HCT116 (cell line): ENCODE data around the gene GYPE.

Source experiments
- CTCF ChIP-seq, 3 experiments: fragments of 200-600 bp in 1 of 3; sonication (generic) in 1 of 3; IDR thresholded peaks in 2 of 3; conservative IDR thresholded peaks in 1 of 3; 2 replicates each; pipeline ENCODE4 v1.5.1; 2012 to 2017; ENCODE audit warnings: low read depth in 2 of 3, low read length in 2 of 3, antibody characterized with exemption in 1 of 3, borderline replicate concordance in 1 of 3, control low read depth in 1 of 3, mild to moderate bottlenecking in 1 of 3, mixed read lengths in 1 of 3, mixed run types in 1 of 3, moderate library complexity in 1 of 3; ENCODE audit not compliant: insufficient read depth in 1 of 3
- TCF7L2 ChIP-seq: IDR thresholded peaks from 2 replicates; pipeline ENCODE4 v1.7.0; 2011; ENCODE audit warnings: borderline replicate concordance, inconsistent platforms; ENCODE audit not compliant: insufficient read depth, insufficient read length; ENCODE audit errors: extremely low read depth

- TF ChIP-seq CTCF (IDR thresholded peaks at IDR 0.05 in 2 of 3, conservative IDR thresholded peaks at IDR 0.05 in 1 of 3; ENCODE audit: borderline replicate concordance in 1 of 3, insufficient read depth in 1 of 3, low read depth in 2 of 3, low read length in 2 of 3) = no peak
- TF ChIP-seq TCF7L2 = no peak
These were observed 21.8 kb downstream of the GYPE start for GRCh38 chr4:143883529-143883928.
